Kidney (tissue), 14 donors: ENCODE results near the gene MFNG. TPM values are rescaled to one million over a fixed set of nuclear protein-coding genes. Genes with fewer than 3 reads are reported as not detected.

Source experiments
- DNase-seq, 5 donors: peaks; one replicate each; pipeline ENCODE4 v3.0.0-alpha.2; 2013 to 2020
- FAIRE-seq: peaks from 2 replicates; lab custom pipeline; 2012; peaks lifted over from hg19 to GRCh38; lab: Jason Lieb, UNC
- H3K27ac ChIP-seq, 2 donors: one replicate each; pipeline ENCODE4 v1.7.0; 2013; ENCODE audit warnings: low read depth in 2 of 2, low read length in 2 of 2, inconsistent platforms in 1 of 2
- H3K27me3 ChIP-seq: one replicate; pipeline ENCODE4 v1.7.1; 2013; ENCODE audit warnings: low read length, inconsistent platforms; ENCODE audit not compliant: control insufficient read depth, insufficient read depth
- H3K36me3 ChIP-seq, 3 donors: one replicate each; pipeline versions ENCODE4 v1.7.0 to v1.7.1; 2013; ENCODE audit warnings: low read length in 3 of 3, control low read depth in 1 of 3, inconsistent platforms in 1 of 3; ENCODE audit not compliant: insufficient read depth in 3 of 3, control insufficient read depth in 2 of 3
- H3K4me1 ChIP-seq, 3 donors: one replicate each; pipeline versions ENCODE4 v1.7.0 to v1.7.1; 2013; ENCODE audit warnings: low read length in 3 of 3, inconsistent platforms in 1 of 3, low read depth in 1 of 3; ENCODE audit not compliant: control insufficient read depth in 2 of 3, insufficient read depth in 2 of 3
- H3K4me3 ChIP-seq, 3 donors: one replicate each; pipeline versions ENCODE4 v1.7.0 to v1.8.1; 2013; ENCODE audit warnings: low read length in 3 of 3, control low read depth in 1 of 3, inconsistent platforms in 1 of 3
- H3K9ac ChIP-seq, 3 donors: one replicate each; pipeline versions ENCODE4 v1.7.0 to v1.7.1; 2013; ENCODE audit warnings: low read length in 3 of 3, control low read depth in 1 of 3, inconsistent platforms in 1 of 3
- H3K9me3 ChIP-seq, 3 donors: one replicate each; pipeline versions ENCODE4 v1.7.0 to v1.7.1; 2013; ENCODE audit warnings: low read length in 3 of 3, control low read depth in 1 of 3, inconsistent platforms in 1 of 3; ENCODE audit not compliant: control insufficient read depth in 2 of 3, insufficient read depth in 1 of 3
- intact Hi-C: fragments of 100-400 bp; cut with DNase I; formaldehyde crosslinking; loops from one replicate; pipeline ENCODE4 v1.11.1; 2022
- polyA plus RNA-seq: library from polyadenylated mRNA; stranded (reverse); fragments of 350-450 nt; fragmentation: Illumina TruSeq; extraction: RNeasy Lipid Tissue Mini Kit (QIAGEN cat#74804); gene quantifications from one replicate; pipeline ENCODE4 v1.2.3, GENCODE V29; 2014; ENCODE audit warnings: low read depth, low replicate concordance; ENCODE audit not compliant: insufficient read depth
- total RNA-seq: library from RNA; stranded (reverse); fragmentation: NEBNext Ultra II Directional; extraction: Animal tissue kit (Norgen Biotek cat#: 25700); gene quantifications from one replicate; pipeline ENCODE4 v1.2.1, GENCODE V29; 2021
- TF ChIP-seq, protein P1 (sequence below): IDR thresholded peaks from 3 replicates; pipeline ENCODE4 v1.5.1; 2012; ENCODE audit warnings: mild to moderate bottlenecking, moderate library complexity, borderline replicate concordance; ENCODE audit not compliant: insufficient read depth; ENCODE audit errors: extremely low read depth
- donor health status: control.
- donor health status: control.
- donor health status: control.
- donor health status: control.
- donor health status: control.
- donor health status: DM: yes; HTN: yes; CAD: no.
- donor health status: Normal renal cell carcinoma (clear cell type).

The MFNG gene
- total and polyA plus RNA-seq, 2 donors from 2014 or later, result 9.1 to 31.1 TPM

DNA sequence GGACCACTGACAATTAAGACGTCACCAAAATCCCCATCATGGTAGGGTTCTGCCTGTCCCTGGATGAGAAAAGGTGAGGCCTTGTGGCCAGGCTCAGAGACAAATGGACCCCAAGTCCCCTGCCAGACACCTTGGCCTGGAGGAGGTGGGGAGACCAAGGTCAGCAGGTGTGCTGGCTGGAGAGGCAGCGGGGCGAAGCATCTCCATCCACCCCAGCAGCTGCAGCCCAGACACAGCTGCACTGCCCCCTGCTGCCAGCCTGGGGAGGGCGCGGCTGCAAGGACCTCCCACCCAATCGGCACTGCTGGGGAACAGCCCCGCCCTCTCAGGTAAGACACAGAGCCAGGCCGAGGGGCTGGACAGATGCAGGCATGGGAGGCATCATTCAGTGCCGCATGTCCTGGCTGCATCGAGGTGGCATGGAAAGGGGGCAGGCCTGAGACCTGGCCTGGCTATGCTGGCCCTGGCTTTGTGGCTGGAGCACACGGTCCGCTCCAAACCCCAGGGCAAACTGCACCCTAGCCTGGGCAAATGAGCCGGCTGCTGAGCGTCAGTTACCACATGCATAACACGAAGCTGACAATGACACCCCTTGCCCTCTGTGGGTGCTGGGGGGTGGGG is 12.2 kb upstream of the MFNG start:
- H3K9me3 ChIP-seq, result no peaks in the 10 kb centered on the region
- intact Hi-C loops, result no loop called here
- H3K4me3 ChIP-seq, result no peak overlapping the region
- FAIRE-seq (no peak), DNase-seq (peak in 4 of 5 donors; percentile 77 to 88 (median 78))
- TF ChIP-seq, protein P1, sequence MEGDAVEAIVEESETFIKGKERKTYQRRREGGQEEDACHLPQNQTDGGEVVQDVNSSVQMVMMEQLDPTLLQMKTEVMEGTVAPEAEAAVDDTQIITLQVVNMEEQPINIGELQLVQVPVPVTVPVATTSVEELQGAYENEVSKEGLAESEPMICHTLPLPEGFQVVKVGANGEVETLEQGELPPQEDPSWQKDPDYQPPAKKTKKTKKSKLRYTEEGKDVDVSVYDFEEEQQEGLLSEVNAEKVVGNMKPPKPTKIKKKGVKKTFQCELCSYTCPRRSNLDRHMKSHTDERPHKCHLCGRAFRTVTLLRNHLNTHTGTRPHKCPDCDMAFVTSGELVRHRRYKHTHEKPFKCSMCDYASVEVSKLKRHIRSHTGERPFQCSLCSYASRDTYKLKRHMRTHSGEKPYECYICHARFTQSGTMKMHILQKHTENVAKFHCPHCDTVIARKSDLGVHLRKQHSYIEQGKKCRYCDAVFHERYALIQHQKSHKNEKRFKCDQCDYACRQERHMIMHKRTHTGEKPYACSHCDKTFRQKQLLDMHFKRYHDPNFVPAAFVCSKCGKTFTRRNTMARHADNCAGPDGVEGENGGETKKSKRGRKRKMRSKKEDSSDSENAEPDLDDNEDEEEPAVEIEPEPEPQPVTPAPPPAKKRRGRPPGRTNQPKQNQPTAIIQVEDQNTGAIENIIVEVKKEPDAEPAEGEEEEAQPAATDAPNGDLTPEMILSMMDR, result peak; percentile 34
- H3K36me3 ChIP-seq, result peaks cover 0 to 21% (median 2%) of the 10 kb centered on the region in 3 donors
- H3K27me3 ChIP-seq, result no peaks in the 10 kb centered on the region
- H3K4me1 ChIP-seq, result peaks cover 14 to 48% (median 32%) of the 10 kb centered on the region in 3 donors
- no peak overlapping the region for H3K9ac ChIP-seq
- no peak overlapping the region for H3K27ac ChIP-seq

DNA sequence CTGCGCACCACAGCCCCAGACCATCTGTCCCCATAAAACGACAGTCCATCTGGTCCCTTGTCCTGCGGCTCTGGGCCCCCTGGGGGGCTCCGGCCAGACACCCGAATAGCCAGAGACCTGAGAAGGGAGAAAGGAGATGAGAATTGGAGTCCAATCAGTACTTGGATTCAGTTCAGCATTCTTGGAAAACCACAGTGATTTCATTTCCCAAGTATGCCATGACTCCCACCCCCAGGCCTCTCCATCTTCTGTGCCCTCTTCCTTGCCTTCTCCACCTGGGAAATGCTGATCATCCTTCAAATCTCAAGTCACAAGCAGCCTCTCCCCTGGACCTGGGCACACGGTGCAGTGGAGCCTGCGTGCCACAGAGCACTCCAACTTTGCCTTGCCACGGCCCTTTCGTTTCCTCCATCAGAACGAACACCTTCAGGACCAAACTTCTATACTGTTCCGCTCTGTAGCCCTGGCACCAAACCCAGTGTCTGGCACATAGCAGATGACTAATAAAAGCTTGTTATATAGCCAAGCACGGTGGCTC is 10.9 kb upstream of the MFNG start:
- Histone ChIP-seq H3K36me3 (peaks cover 0 to 15% (median 2%) of the 10 kb centered on the region in 3 donors), H3K9me3 (no peaks in the 10 kb centered on the region), H3K4me1 (peaks cover 12 to 35% (median 20%) of the 10 kb centered on the region in 3 donors), H3K27ac (no peak overlapping the region), H3K9ac (no peak overlapping the region), H3K4me3 (no peak overlapping the region), H3K27me3 (no peaks in the 10 kb centered on the region)
- no peak for FAIRE-seq
- no peak for DNase-seq
- TF ChIP-seq, protein P1, result no peak
- intact Hi-C loops, result no loop called here

DNA sequence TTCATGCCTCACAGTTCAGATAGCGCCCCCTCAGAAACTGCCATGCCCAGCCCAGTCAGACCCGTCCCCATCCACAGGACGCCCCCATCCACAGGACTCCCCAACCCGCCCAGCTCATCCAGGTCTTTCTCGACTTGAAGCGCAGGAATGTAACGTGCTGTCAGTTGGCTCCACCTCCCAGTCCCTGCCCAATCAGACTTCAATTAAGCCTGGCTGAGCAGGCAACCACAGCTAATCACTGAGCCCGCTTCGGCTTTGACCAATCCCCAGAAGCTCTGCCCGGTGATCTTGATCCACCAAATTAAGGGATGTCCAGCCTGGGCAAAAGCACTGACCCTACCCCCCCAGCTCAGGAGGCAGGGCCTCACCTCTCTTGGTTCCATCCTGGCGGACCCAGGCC is 10.5 kb upstream of the MFNG start:
- Histone ChIP-seq H3K36me3 (peaks cover 0 to 15% (median 2%) of the 10 kb centered on the region in 3 donors), H3K27ac (no peak overlapping the region), H3K4me3 (no peak overlapping the region), H3K9me3 (no peaks in the 10 kb centered on the region), H3K9ac (no peak overlapping the region), H3K4me1 (peaks cover 10 to 31% (median 16%) of the 10 kb centered on the region in 3 donors), H3K27me3 (no peaks in the 10 kb centered on the region)
- DNase-seq, result no peak
- intact Hi-C loops, result no loop called here
- FAIRE-seq, result no peak
- TF ChIP-seq, protein P1, result no peak
